ENCODE measurements around the gene LCLAT1.

Gene LCLAT1

DNA sequence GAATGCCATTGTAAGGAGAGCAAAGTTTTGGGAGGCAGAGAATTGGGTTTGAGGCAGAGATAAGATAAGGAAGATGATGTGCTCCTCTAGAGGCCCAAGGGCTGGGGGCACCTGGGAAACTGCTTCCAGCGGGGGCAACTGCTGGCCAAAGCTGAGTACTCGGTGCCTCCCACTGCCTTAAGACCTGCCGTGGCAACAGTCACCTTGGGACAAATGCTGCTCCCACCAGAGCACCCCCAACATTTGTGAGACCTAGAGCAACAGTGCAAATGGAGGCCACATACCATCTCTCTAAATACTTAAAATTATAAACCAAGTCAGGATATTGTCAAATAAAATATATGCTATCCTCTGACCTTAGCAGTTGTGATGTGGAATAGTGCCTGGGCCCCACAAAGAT, 233.1 kb downstream of the LCLAT1 start:
- DNase-seq, result no peak

DNA sequence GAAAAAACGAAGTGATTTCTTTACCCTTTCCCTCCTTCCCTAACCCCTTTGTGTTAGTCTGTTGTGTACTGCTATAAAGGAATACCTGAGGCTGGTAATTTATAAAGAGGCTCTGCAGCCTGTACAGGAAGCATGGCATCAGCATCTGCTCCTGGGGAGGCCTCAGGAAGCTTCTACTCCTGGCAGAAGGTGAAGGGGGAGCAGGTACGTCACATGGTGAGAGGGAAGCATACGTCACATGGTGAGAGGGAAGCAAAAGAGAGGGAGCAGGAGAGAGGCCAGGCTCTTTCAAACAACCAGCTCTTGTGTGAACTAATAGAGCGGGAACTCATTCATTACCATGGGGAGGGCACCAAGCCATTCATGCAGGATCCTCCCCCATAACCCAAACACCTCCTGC, 234.0 kb downstream of the LCLAT1 start:
- no peak for DNase-seq

DNA sequence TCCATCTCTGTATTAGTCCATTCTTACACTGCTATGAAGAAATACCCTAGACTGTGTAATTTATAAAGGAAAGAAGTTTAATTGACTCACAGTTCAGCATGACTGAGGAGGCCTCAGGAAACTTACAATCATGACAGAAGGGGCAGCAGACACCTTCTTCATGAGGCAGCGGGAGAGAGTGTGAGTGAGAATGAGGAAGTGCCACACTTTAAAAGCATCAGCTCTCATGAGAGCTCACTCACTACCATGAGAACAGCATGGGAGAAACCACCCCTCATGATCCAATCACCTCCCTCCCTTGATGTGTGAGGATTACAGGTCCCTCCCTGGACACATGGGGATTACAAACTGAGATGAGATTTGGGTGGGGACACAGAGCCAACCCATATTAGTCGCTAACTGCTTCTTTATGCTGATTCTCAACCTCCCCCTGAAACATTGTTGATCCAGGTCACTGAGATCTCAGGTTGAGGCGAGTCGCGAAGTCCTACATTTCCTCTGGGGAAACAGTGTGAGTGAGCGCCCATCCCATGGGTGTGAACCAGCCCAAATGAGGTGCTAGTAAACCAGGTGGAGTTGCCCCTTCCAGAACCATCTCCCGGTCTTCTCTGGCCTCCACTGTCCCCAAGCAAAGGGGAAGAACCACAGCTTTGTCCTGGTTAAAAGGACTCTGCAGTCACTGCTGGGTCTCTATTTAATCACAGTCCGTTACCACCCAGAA, 236.3 kb downstream of the LCLAT1 start:
- no peak for DNase-seq

DNA sequence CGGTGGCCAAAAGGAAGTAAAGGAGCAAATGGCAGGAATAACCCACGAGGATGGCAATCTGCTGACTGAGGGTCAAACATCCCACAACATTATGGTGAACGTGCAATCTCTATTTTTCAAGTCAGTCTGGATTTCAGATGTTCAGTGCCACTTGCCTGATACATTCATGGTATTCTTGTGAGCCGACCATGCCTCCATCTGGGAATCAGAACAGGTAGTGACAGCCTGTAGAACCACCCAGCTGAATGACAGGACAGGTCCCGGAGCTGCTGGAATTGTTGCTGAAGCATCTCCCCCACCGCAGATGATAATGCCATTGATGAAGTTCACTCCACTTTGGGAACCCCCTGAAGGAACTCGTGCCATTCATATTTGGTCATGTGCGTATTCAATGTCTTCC, 237.0 kb downstream of the LCLAT1 start:
- no peak for DNase-seq

DNA sequence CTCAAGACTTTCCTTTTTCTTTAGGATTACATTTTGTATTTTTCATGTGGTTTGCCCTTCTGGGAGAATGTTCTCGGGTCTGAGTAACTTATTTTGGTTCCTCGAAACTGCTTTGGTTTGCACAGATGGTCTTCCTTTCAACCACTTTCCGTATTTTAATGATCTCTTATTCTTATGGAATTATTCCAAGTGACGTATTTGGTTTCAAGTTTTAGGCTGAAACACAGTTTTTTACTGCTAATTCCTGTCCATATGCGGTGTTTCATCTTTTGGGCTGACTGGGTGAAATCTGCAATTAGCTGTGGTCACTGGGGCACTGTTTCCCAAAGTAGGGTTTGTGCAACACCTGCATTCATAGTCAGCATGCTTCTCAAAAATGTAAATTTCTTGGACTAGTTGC, 237.5 kb downstream of the LCLAT1 start:
- no peak for DNase-seq

DNA sequence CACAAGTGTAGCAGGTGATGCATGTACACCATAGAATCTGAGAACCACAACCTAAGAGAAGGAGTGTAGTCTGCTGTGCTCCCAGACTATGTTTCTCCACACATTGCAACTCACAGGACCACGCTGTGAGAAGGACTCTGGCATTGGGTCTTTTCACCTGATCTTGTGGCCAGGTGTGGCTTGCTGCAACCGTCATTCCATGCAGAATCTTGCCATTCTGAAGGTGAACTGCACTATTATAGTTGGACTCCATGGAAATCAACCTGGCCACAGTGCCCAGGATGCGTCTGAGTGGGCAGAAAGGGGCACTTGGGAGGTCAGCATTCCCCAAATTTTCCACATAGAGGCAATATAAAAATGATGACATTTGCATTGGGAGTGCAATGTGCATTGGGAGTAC, 237.9 kb downstream of the LCLAT1 start:
- no peak for DNase-seq

DNA sequence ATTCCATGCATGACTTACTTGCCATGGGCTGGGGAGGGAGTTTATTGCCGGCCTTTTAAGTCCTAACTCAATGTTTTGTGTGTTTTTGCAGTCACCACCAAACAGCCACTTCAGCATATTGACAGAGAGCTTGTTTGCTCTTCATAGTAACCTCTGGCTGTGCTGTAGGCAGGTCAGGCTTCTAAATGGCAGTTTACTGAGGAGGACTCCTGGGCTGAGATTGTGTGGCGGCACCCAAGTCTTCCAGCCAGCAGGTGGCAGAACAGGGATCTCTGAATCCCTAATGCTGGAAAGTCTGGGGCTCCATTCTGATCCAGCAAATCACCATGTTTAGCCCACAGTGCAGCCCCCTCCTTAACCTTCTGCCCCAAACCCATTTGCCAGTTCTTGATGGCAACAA, 239.0 kb downstream of the LCLAT1 start:
- DNase-seq, result peak; percentile 34

DNA sequence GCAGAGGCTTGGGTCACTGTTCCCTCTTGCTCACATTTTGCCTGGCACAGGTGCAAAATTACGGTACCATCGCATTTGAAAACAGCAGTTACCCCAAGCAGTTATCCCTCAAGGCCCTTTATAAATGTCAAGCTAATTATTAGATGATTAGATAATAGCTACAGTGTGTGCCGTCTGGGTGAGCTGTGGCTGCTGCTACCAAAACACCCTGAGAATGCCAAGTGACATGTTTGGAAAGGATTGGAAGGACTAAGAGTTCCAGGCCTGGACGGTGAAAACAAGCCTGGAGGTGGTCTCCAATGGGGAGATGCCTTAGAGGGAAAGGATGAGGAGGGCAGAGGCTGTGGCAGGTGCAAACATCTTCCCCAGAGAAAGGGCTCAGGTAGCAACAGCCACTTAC, 239.6 kb downstream of the LCLAT1 start:
- no peak for DNase-seq

DNA sequence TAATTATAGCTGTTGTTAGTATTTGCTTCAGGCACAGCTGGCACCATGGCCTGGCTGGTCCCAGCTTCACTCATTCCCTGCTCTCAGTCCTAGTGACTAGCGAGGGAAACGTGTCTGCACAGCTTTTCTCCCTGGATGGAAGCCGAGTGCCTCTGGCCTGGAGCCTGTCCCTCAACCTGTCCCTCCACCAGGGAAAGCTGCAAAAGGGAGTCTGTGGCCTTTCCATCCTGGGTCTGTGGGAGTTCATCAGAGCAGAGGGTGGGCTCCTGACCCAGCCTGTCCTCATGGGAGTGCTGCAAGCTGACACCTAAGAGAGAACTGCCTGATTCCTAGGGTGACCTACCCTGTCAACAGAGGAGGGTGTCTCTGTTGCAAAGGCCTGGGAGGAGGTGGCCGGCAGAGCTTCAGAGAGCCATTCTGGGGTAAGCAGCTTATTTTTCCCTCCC, 241.9 kb downstream of the LCLAT1 start:
- no peak for DNase-seq

DNA sequence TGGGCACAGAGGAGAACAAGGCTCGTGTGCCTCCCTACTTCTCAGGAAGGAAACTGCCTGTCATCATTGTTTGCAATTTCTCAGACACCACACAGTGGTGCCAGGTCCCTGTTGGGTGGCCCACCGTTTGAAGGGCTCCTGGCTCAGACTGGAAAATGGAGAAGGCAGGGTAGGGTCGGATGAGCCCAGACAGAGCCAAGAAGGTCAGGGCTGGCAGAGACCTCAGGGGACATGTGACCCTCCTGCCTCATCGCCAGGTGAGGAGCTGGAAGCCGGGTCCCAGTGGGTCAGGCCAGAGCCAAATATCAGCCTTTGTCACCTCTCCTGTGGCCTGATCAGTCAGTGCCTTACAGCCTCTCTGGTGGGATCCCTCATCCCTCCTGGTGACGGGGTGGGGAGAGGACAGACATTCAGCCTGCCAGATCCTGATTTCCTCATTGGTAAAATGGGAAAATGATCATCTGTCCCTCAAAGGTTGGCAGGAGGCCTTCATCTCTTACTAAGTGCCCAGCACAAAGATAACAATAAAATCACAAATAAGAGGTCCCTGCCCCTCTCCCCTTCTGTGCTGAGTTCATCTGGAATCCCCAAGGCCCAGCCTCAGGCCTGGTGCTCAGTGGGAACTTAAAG, 242.6 kb downstream of the LCLAT1 start:
- no peak for DNase-seq

DNA sequence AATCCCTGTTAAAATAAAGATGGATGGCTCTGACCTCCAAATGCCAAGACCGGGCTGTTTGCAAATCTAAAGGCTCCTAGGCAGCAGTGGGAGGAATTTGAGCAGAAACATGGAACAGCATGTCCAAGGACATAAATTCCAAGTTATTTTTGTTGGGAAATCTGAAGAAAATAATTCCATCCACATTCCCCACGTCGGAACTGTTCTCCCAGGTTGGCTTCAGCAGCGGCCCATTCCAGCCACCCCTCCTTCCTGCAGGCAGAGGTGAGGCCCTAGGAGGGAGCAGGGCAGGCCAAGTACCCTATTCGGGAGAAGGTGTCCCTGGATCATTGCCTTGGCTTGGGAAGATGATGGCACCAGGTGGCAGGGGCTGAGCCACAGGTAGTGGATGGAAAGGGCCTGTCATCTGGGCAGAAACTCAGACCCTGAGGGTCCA, 243.1 kb downstream of the LCLAT1 start:
- DNase-seq, result no peak

DNA sequence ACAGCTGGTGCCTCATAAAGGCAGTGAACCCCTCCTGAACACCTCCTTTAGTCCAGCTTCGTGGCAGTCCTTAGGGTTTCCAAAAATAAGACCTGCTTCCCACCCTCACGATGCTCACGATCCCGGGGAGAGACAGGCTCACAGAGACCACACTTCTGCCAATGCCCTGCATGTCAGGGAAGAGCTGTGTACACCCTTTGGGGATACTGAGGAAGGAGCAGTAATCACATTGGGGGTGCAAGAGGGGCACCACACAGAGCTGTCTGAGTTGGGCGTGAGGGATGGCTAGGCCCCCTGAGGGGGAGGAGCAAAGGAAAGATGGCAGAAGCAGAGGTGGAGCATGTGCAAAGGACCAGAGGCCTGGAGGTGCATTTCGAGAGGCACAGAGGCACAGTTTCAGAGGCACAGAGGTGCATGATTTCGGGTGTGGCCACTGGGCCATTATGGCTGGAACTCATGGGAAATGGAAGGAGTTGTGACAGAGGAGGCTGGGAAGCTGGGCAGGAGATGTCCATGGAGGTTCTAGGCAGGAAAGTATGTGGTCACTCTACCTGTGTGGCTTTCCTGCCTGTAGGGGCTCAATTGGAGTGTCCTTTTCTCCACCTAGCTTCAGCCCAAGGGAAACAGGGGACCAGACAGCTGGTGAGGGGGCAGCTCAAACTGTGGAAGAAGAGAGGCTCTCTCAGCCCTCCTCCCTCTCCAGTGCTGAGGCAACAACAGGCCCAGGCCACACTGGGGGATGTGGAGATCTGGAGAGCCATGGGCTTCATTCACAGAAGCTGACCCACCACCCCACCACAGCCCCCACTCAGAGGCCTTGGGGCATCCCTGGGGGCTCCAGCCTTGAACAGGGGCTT, 244.3 kb downstream of the LCLAT1 start:
- no peak for DNase-seq

DNA sequence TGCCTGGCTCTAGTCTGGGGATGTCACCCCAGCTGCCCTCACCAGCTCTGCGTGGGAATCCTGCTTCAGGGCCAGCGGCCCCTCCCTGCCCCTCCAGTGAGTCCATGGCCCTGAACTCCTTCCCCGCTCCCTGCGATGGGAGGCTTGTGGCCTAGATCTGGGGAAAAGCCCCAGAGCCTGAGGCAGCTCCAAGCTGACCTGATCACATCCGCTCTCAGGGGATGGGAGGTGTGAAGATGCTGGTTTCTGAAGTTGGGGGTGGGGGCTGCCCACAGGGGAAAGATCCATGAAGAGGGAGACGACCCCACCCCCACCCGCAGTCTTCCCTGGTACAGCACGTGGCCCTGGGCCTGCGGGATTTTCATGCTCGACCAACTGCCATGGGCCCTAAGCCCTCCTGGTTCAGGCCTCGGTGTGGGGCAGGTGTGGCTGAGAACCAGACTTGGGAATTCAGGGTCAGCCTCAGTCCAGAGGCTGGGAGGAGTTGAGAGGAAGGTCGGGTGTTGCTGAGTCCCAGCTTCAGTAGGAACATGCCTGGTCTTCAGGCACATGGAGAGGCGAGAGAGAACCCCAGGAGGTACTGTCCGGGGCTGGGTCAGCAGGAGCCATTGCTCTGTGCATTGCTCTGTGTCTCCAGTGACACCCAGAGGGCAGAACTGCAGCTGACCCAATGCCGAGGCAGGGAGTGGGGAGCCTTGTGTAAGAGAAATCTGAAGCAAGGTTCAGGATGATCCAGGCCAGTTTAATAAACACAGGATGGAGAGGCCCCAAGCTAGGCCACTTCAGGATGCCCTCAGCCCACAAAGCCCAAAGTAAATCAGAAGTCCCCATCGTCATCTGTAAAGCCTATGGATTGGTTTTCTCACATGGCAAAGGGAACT, 245.1 kb downstream of the LCLAT1 start:
- DNase-seq, result no peak

DNA sequence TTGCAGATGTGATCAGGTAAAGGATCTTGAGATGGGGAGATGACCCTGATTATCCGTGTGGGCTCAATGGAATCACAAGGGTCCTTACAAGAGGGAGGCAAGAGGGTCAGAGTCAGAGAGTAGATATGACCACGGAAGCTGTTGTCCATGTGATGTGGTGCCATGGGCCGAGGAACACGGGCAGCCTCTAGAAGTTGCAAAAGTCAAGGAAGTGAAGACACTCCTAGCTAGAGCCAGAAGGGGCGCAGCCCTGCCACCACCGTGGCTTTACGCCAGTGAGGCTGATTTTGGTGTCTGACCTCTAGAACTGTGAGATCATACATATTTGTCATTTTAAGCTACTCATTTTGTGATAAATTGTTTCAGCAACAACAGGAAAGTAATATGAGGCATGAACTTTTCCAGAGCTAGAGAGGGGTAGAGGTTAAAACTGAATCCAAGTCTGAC, 245.8 kb downstream of the LCLAT1 start:
- DNase-seq, result no peak

Measured in NCI-H187 treated with DMSO at 0.1 percent for 48 hours (cell line).